K562 (cell line): ENCODE results near the gene AIFM3. TPM values are rescaled to one million over a fixed set of nuclear protein-coding genes. Genes with fewer than 3 reads are reported as not detected.

Source experiments
- AFF4 ChIP-seq: sonication (generic); formaldehyde crosslinking; IDR thresholded peaks from 2 replicates; pipeline ENCODE4 v1.8.0; 2023; ENCODE audit warnings: mild to moderate bottlenecking, missing genetic modification reagents
- ARNT ChIP-seq, 2 experiments: fragments of 450-650 bp; IDR thresholded peaks; 2 replicates each; pipeline ENCODE4 v1.6.1; 2016; ENCODE audit warnings: mild to moderate bottlenecking in 1 of 2
- HBP1 ChIP-seq: fragments of 450-650 bp; formaldehyde crosslinking; IDR thresholded peaks from 2 replicates; pipeline ENCODE4 v1.4.0; 2022; ENCODE audit warnings: missing genetic modification characterization
- PHB ChIP-seq: fragments of 250-450 bp; sonication (Bioruptor Pico); IDR thresholded peaks from 2 replicates; pipeline ENCODE4 v1.5.0; 2021
- SMARCB1 ChIP-seq: IDR thresholded peaks from 2 replicates; pipeline ENCODE4 v1.6.1; 2011; ENCODE audit warnings: improper control_type of control experiment, low read depth; ENCODE audit not compliant: insufficient read length
- SNRNP70 ChIP-seq: fragments of 200-400 bp; formaldehyde crosslinking; optimal IDR thresholded peaks from 2 replicates; pipeline ENCODE3; 2017; ENCODE audit warnings: low read depth, low read length
- STAT6 ChIP-seq: sonication (generic); formaldehyde crosslinking; IDR thresholded peaks from 2 replicates; pipeline ENCODE4 v1.8.1; 2023; ENCODE audit warnings: mild to moderate bottlenecking, missing genetic modification reagents
- TEAD1 ChIP-seq, 2 experiments: fragments of 450-650 bp in 1 of 2; sonication (generic) in 1 of 2; formaldehyde crosslinking; IDR thresholded peaks; 2 replicates each; pipeline versions ENCODE4 v1.4.0 to v1.8.0; 2020 to 2022; ENCODE audit warnings: mild to moderate bottlenecking in 2 of 2, missing genetic modification reagents in 1 of 2
- ZBTB11 ChIP-seq, 3 experiments: fragments of 200-800 bp in 1 of 3; fragments of 250-450 bp in 1 of 3; fragments of 450-650 bp in 1 of 3; sonication (Bioruptor Pico) in 1 of 3; sonication (Bioruptor generic) in 1 of 3; formaldehyde crosslinking in 1 of 3; IDR thresholded peaks; 2 replicates each; pipeline versions ENCODE4 v1.6.1 to v1.8.0; 2016 to 2022; ENCODE audit warnings: mild to moderate bottlenecking in 2 of 3, missing genetic modification characterization in 2 of 3, missing compliant biosample characterization in 1 of 3, moderate library complexity in 1 of 3
- ZNF217 ChIP-seq: sonication (generic); formaldehyde crosslinking; IDR thresholded peaks from 2 replicates; pipeline ENCODE4 v1.8.0; 2022; ENCODE audit warnings: mild to moderate bottlenecking, missing genetic modification reagents
- ZNF324 ChIP-seq: fragments of 250-450 bp; sonication (Bioruptor Pico); IDR thresholded peaks from 2 replicates; pipeline ENCODE4 v1.4.0; 2020; ENCODE audit warnings: mild to moderate bottlenecking
- ZNF436 ChIP-seq: fragments of 250-450, 450-650 bp; sonication (Bioruptor Pico); formaldehyde crosslinking; IDR thresholded peaks from 2 replicates; pipeline ENCODE4 v1.7.0; 2020; ENCODE audit warnings: mild to moderate bottlenecking
- ZSCAN29 ChIP-seq: fragments of 450-650 bp; IDR thresholded peaks from 2 replicates; pipeline ENCODE4 v1.6.1; 2017
- polyA plus RNA-seq, 8 experiments: library from polyadenylated mRNA; depleted of rRNA in 4 of 8; stranded (reverse) in 5 of 8; unstranded in 3 of 8; fragments of >200 nt; fragmentation: Nextera tagmentation in 2 of 8; fragmentation: Illumina TruSeq in 1 of 8; extraction: Ambion mirVana in 2 of 8; extraction: Trizol in 1 of 8; gene quantifications; 2 replicates each; pipeline versions ENCODE4 v1.2.1 to v1.2.3, GENCODE V29; 2011 to 2014; ENCODE audit warnings: inconsistent platforms in 1 of 8, missing spikeins in 1 of 8
- total RNA-seq, 7 experiments: library from RNA; depleted of rRNA in 6 of 7; stranded (reverse); fragments of >200 nt in 6 of 7; fragmentation: Illumina TruSeq in 2 of 7; extraction: Trizol in 2 of 7; gene quantifications; 2 replicates each; pipeline versions ENCODE4 v1.2.1 to v1.2.3, GENCODE V29; 2011 to 2021; ENCODE audit warnings: low replicate concordance in 1 of 7

Gene AIFM3
- total and polyA plus RNA-seq, 9 of the 15 experiments (the other 6 are each of a cell fraction or from before 2014, with no cell fraction given): 0.03 to 0.20 (median 0.07) TPM; not detected in 1

- peak; percentile 97 for TF ChIP-seq STAT6 (CRISPR knock-in tag)
- no peak for TF ChIP-seq ARNT (IDR thresholded peaks at IDR 0.05)
- TF ChIP-seq PHB (CRISPR knock-in tag): no peak
- no peak for TF ChIP-seq ZNF217 (CRISPR knock-in tag)
- no peak for TF ChIP-seq AFF4 (CRISPR knock-in tag)
- peak; percentile 51 for TF ChIP-seq ZNF324
- peak in 1 of 2 experiments; percentile 94; a peak in 1 of 4 replicates for TF ChIP-seq TEAD1 (CRISPR knock-in tag; IDR thresholded peaks at IDR 0.05)
- TF ChIP-seq ZSCAN29: no peak
- TF ChIP-seq SMARCB1: no peak
- no peak for TF ChIP-seq SNRNP70
- peak; percentile 73 for TF ChIP-seq HBP1 (CRISPR knock-in tag)
- TF ChIP-seq ZBTB11 (CRISPR knock-in tag; IDR thresholded peaks at IDR 0.05): peak in 1 of 3 experiments; percentile 61; a peak in 2 of 6 replicates
- peak; percentile 65 for TF ChIP-seq ZNF436
These were observed 34.7 kb downstream of the AIFM3 start, which contains the start of gene THAP7 (continued) for GRCh38 chr22:21001601-21002325.
